ENCODE data around the gene SLC1A5. TPM values are rescaled to one million over a fixed set of nuclear protein-coding genes. Genes with fewer than 3 reads are reported as not detected.

Gene SLC1A5
- polyA plus RNA-seq, 1 of the 3 experiments (the other 2 are of a cell fraction), result 80.4 TPM

- Histone ChIP-seq H2AFZ (ENCODE audit: low read depth) (no peak overlapping the region), H3K4me1 (ENCODE audit: control insufficient read depth in 1 of 2, insufficient read depth in 2 of 2, low read depth in 1 of 2, low read length in 1 of 2) (peaks cover 0 to 17% of the 10 kb centered on the region in 2 experiments; a peak in 1 of 4 replicates), H3K27ac (ENCODE audit: low read depth in 2 of 2, low read length in 1 of 2) (peak overlapping the region in 1 of 2 experiments; percentile 59; a peak in 1 of 4 replicates), H3K27me3 (ENCODE audit: insufficient read depth) (no peaks in the 10 kb centered on the region), H3K79me2 (ENCODE audit: insufficient read depth) (peaks cover 78% of the 10 kb centered on the region), H3F3A (replicated peaks; ENCODE audit: insufficient read depth) (peaks cover 9% of the 10 kb centered on the region), H3K36me3 (replicated peaks in 1 of 2; ENCODE audit: control insufficient read depth in 1 of 2, insufficient read depth in 2 of 2, low read length in 1 of 2) (peaks cover 0 to 9% of the 10 kb centered on the region in 2 experiments), H3K9me3 (no peaks in the 10 kb centered on the region), H3K4me3 (ENCODE audit: low read depth in 2 of 2, low read length in 1 of 2) (peak overlapping the region; percentile 81 to 93), H3K9ac (peak overlapping the region; percentile 97), H4K20me1 (ENCODE audit: insufficient read depth) (peaks cover 57% of the 10 kb centered on the region), H3K9me2 (no peaks in the 10 kb centered on the region), H3K4me2 (peak overlapping the region; percentile 98)
- 13% methylated on average over 8 of the region's 8 CpGs for WGBS (ENCODE audit: low lambda C conversion rate)
- POLR2A ChIA-PET, result interaction anchor here (0.6 to 1.1 kb wide), 3 partner anchors 29 to 105 kb away, joined by 3 read pairs; no protein-coding TSS in a partner anchor
- DNase-seq, result no peak
- CTCF ChIA-PET, result interaction anchor here (0.7 to 5.8 kb wide), 7 partner anchors 8 to 210 kb away, joined by 3 to 48 read pairs (median 3); no protein-coding TSS in a partner anchor
- no peak for TF ChIP-seq ZBTB33 (IDR thresholded peaks at IDR 0.05; ENCODE audit: borderline replicate concordance, low read depth)
- TF ChIP-seq TCF12 (IDR thresholded peaks at IDR 0.05), result no peak
- TF ChIP-seq NFIC (IDR thresholded peaks at IDR 0.05; ENCODE audit: borderline replicate concordance), result no peak
- no peak for TF ChIP-seq ELF1 (IDR thresholded peaks at IDR 0.05)
- TF ChIP-seq YY1 (IDR thresholded peaks at IDR 0.05; ENCODE audit: low read depth), result no peak
- TF ChIP-seq MAX (IDR thresholded peaks at IDR 0.05; ENCODE audit: low read depth), result no peak
- no peak for TF ChIP-seq FOXJ3 (CRISPR knock-in tag; IDR thresholded peaks at IDR 0.05)
- no peak for TF ChIP-seq EP300 (IDR thresholded peaks at IDR 0.05; ENCODE audit: borderline replicate concordance in 1 of 2, low read depth in 1 of 2, low read length in 1 of 2)
- TF ChIP-seq, protein P1, sequence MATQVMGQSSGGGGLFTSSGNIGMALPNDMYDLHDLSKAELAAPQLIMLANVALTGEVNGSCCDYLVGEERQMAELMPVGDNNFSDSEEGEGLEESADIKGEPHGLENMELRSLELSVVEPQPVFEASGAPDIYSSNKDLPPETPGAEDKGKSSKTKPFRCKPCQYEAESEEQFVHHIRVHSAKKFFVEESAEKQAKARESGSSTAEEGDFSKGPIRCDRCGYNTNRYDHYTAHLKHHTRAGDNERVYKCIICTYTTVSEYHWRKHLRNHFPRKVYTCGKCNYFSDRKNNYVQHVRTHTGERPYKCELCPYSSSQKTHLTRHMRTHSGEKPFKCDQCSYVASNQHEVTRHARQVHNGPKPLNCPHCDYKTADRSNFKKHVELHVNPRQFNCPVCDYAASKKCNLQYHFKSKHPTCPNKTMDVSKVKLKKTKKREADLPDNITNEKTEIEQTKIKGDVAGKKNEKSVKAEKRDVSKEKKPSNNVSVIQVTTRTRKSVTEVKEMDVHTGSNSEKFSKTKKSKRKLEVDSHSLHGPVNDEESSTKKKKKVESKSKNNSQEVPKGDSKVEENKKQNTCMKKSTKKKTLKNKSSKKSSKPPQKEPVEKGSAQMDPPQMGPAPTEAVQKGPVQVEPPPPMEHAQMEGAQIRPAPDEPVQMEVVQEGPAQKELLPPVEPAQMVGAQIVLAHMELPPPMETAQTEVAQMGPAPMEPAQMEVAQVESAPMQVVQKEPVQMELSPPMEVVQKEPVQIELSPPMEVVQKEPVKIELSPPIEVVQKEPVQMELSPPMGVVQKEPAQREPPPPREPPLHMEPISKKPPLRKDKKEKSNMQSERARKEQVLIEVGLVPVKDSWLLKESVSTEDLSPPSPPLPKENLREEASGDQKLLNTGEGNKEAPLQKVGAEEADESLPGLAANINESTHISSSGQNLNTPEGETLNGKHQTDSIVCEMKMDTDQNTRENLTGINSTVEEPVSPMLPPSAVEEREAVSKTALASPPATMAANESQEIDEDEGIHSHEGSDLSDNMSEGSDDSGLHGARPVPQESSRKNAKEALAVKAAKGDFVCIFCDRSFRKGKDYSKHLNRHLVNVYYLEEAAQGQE (IDR thresholded peaks at IDR 0.05; ENCODE audit: low read depth, low read length), result no peak
- TF ChIP-seq RAD21 (IDR thresholded peaks at IDR 0.05; ENCODE audit: low read length), result no peak
- TF ChIP-seq GATA2 (CRISPR knock-in tag; IDR thresholded peaks at IDR 0.05), result no peak
- TF ChIP-seq TEAD4 (IDR thresholded peaks at IDR 0.05; ENCODE audit: borderline replicate concordance, insufficient read depth), result no peak
- TF ChIP-seq POLR2AphosphoS5 (IDR thresholded peaks at IDR 0.05; ENCODE audit: low read depth, low read length), result no peak
Measured at GRCh38 chr19:46745030-46745429, 43.4 kb downstream of the SLC1A5 start.

All from SK-N-SH (cell line).